SK-N-MC (cell line): ENCODE measurements around the gene OSGIN1.

Experiments
- EZH2 ChIP-seq: fragments of 200-600 bp; sonication (generic); IDR thresholded peaks from one replicate; pipeline ENCODE4 v1.6.1; 2017; ENCODE audit warnings: antibody characterized with exemption
- FOXP2 ChIP-seq: optimal IDR thresholded peaks from 2 replicates; pipeline ENCODE3; 2011; ENCODE audit warnings: mild to moderate bottlenecking, moderate library complexity; ENCODE audit not compliant: insufficient read depth; ENCODE audit errors: extremely low read length, control extremely low read depth
- POLR2AphosphoS5 ChIP-seq: IDR thresholded peaks from 2 replicates; pipeline ENCODE4 v1.6.1; 2012; ENCODE audit warnings: mild to moderate bottlenecking, low read depth, low read length, borderline replicate concordance

DNA sequence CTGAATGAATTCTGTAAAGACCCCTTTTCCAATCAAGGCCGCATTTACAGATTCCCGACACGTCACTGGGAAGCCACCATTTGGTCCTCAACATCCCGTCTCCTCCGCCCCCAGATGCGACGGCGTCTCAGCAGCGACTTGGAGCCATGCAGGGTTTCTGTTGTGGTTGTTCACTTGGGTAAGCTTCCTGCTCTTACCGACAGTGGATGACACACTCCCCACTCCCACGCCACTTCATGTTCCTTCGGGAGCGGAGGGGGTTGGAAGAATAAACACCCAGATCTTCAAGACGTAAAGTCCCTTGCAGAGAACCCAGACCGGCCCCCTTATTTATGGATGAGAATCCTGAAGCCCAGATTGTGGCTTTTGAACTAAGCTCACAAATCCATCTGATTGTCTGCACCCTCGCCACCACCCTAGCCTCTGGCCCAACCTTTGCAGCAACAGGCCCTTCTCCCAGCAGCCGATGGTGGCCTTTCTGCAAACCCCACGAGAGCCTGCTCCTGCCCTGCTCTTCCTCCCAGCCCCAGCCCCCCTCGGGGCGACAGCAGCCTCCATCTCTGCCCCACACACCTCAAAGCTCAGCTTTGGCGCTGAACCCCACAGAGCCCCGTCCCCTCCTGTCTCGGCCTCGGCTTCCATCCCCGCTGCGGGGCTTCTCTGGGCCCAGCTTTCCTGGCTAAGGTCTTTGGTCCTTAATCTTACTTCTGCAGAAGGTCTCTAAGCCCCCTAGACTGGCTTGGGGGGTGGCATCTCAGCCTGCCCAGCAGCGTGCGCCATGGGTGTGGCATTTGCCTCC lies 19.0 kb upstream of the OSGIN1 start:
- no peak for TF ChIP-seq POLR2AphosphoS5
- no peak for TF ChIP-seq EZH2
- TF ChIP-seq FOXP2 = no peak
